Activated T-cell treated with anti-CD3 and anti-CD28 coated beads, Interleukin-2, amount 50 U/mL, for 4 hours (primary cell): Measurements from ENCODE around the gene CFAP157. TPM values are rescaled to one million over a fixed set of nuclear protein-coding genes. Genes with fewer than 3 reads are reported as not detected.

Source experiments
- ATAC-seq, 2 donors: fragments of 200-7000 bp; cut with Tn5 transposase; one replicate each; pipeline ENCODE4 v1.10.0; 2021
- DNase-seq: peaks from one replicate; pipeline ENCODE4 v3.0.0-alpha.2; 2020
- H3K27me3 Mint-ChIP-seq: one replicate; pipeline ENCODE4 v1.8.0; 2021; ENCODE audit warnings: low read depth, mixed read lengths
- H3K36me3 Mint-ChIP-seq: one replicate; pipeline ENCODE4 v1.8.0; 2022; ENCODE audit warnings: mixed read lengths; ENCODE audit not compliant: insufficient read depth
- H3K4me1 Mint-ChIP-seq: one replicate; pipeline ENCODE4 v1.8.0; 2021; ENCODE audit warnings: low read depth, mixed read lengths
- H3K4me3 Mint-ChIP-seq: one replicate; pipeline ENCODE4 v1.8.0; 2021; ENCODE audit warnings: mild to moderate bottlenecking, moderate library complexity, mixed read lengths
- H3K9me3 Mint-ChIP-seq: one replicate; pipeline ENCODE4 v1.8.0; 2021; ENCODE audit warnings: mixed read lengths
- total RNA-seq, 3 donors: library from RNA; stranded (reverse); gene quantifications; one replicate each; pipeline ENCODE4 v1.2.1, GENCODE V29; 2021

CFAP157 gene
- total RNA-seq, 3 donors from 2014 or later, result not detected

DNA sequence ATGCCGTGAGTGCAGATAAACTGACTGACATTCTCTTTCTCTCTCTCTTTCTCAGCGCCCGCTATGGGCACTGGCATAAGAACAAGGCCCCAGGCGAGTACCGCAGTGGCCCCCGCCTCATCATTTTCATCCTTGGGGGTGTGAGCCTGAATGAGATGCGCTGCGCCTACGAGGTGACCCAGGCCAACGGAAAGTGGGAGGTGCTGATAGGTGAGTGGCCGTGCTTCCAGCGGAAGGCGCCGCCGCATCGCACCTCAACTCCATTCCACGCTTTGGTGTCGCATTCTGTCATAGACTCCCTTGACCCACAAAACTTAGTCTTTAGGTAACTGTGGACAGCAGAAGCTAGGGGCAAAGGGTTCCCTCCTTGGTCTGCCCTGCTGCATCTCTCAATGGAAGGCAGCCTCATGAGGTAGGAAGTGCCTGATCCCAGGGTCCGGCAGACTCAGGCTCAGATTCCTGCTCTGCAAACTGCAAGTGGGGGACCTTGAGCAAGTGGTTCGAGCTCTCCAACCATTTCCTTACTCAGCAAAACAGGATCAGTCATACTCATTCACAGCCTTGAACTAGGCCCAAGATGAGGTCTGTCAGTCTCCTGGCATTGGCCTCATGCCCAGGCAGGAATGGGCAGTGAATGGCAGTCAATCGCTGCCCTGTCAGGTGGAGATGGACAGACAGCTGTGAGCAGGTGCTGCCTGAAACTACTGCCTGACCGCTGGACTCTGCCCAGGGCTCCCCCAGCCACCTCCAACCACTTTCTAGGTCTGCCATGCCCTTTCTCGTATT, 24.2 kb upstream of the CFAP157 start:
- DNase-seq (no peak), ATAC-seq (no peak)
- no peaks in the 10 kb centered on the region for H3K4me1 Mint-ChIP-seq
- peaks cover 5% of the 10 kb centered on the region for H3K36me3 Mint-ChIP-seq
- H3K4me3 Mint-ChIP-seq, result no peak overlapping the region
- no peaks in the 10 kb centered on the region for H3K9me3 Mint-ChIP-seq
- H3K27me3 Mint-ChIP-seq, result peaks cover 2% of the 10 kb centered on the region

DNA sequence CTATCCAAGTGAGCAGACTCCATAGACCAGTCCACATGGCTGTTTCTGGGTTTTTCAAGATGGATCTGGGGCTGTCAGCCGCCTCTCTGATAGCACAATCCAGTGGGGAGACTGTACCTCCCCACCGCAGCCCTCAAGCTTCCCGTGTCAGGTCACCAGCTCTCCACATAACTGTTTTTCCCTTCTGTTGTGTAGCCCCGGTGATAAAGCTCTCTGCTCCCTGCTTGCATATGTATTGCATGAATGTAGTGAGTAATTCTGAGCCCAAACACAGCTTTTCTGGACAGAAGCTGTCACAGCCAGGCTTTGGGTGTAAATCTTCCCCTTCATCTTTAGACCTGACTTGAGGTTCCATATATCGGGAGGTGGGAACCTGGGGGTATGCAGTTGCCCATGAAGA, 23.1 kb upstream of the CFAP157 start:
- H3K4me1 Mint-ChIP-seq, result no peaks in the 10 kb centered on the region
- no peak overlapping the region for H3K4me3 Mint-ChIP-seq
- peaks cover 2% of the 10 kb centered on the region for H3K27me3 Mint-ChIP-seq
- ATAC-seq, result no peak
- H3K36me3 Mint-ChIP-seq, result peaks cover 2% of the 10 kb centered on the region
- DNase-seq, result no peak
- H3K9me3 Mint-ChIP-seq, result no peaks in the 10 kb centered on the region

DNA sequence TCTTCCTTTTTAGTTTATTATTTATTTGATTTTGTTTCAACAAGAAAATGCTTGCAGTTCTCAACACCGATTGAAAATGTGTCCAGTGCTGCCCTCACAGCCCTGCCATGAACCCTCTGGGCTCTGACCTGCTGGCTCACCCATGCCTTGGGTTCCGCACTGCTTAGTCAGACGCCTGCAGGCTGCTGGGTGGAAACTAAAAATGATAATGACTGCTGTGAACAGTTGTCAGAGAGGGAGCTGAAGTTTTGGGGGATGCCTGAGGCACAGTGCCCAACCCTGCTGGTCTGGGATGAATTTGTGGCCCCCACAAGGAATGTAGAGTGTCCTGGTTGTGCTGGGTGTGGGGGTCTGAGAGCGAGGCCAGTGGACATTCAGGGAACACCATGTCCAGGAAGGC, 22.2 kb upstream of the CFAP157 start:
- DNase-seq (no peak), ATAC-seq (no peak)
- H3K4me1 Mint-ChIP-seq, result no peaks in the 10 kb centered on the region
- no peak overlapping the region for H3K4me3 Mint-ChIP-seq
- H3K27me3 Mint-ChIP-seq, result peaks cover 2% of the 10 kb centered on the region
- no peaks in the 10 kb centered on the region for H3K9me3 Mint-ChIP-seq
- no peaks in the 10 kb centered on the region for H3K36me3 Mint-ChIP-seq

DNA sequence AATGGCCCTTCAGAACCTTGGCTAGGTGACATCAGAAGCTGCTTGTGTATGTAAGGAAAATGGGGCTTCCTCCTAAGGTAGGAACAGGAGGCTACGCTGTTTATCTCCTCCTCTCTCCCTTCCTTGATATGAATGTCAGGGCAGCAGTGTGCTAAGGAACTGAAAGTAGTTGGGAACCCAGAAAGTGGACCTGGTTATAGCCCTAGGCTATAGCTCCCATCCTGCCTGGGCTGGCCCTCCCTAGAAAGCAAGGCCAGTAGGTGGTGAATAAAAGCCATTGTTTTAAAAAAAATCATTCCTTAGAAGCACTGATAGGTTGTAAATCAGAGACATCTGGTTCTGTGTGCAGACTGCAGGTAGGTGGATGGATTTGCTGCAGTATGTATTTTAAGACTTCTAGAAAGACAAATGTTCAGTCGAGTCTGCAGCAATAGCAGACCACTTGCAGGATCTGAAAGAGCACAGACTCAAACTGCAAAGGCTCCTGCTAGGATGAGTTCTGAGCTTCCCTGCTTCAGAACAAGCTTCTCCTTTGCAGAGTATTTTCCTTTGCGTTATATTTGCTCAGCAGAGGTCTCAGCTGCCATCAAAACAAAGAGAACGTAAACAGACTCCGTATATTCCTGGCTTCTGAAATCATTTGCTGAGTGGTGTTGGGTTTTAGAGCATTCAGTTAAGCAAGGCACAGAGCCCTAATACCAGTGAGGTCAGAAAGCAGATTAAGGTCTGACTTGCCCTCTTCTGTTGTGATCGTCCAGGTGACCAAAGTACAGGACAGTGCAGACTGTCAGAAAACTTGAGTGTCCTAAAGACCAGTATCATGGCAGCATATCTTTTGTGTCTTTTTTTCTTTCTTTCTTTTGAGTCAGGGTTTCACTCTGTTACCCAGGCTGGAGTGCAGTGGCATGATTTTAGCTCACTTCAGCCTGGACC, 20.1 kb upstream of the CFAP157 start:
- H3K9me3 Mint-ChIP-seq, result no peaks in the 10 kb centered on the region
- H3K27me3 Mint-ChIP-seq, result peaks cover 2% of the 10 kb centered on the region

DNA sequence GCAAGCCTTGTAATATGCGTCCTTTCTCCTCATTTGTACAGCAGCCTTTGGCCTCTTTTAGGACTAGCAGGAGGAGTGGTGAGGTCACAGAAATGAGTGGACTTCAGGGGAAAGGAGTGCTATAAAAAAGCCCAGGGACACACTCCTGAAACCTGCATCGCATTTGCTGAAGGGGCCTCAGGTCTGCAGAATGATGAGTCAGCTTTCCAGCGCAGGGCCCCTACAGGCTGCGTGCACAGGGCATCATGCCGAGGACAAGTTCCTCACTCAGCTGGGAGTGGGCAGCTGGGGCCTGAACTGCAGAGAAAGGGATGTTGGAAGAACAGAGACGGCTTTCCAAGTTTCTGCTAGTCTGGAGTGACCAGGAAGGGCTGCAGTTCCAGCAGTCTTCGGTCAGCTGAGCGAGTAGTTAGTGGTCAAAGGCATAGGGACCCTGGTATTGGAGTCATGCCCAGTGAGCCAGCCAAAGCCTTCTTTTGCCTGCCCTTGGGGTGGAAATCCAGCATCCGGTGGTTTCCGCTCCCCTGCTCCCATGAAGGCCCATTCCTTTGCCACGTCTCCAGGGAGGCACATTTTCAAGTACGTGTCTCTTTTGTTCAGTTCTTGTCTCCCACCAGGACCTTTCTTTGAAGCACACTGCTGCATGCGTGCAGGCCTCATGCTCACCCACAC, 17.3 kb upstream of the CFAP157 start:
- no peaks in the 10 kb centered on the region for H3K9me3 Mint-ChIP-seq
- H3K4me1 Mint-ChIP-seq, result no peaks in the 10 kb centered on the region
- ATAC-seq, result no peak
- peaks cover 2% of the 10 kb centered on the region for H3K36me3 Mint-ChIP-seq
- peaks cover 2% of the 10 kb centered on the region for H3K27me3 Mint-ChIP-seq
- no peak for DNase-seq
- no peak overlapping the region for H3K4me3 Mint-ChIP-seq

More for the DNA sequence above, 20.1 kb upstream of the CFAP157 start:
- no peaks in the 10 kb centered on the region for H3K36me3 Mint-ChIP-seq
- no peak overlapping the region for H3K4me3 Mint-ChIP-seq
- H3K4me1 Mint-ChIP-seq, result no peaks in the 10 kb centered on the region
- DNase-seq (no peak), ATAC-seq (no peak)

DNA sequence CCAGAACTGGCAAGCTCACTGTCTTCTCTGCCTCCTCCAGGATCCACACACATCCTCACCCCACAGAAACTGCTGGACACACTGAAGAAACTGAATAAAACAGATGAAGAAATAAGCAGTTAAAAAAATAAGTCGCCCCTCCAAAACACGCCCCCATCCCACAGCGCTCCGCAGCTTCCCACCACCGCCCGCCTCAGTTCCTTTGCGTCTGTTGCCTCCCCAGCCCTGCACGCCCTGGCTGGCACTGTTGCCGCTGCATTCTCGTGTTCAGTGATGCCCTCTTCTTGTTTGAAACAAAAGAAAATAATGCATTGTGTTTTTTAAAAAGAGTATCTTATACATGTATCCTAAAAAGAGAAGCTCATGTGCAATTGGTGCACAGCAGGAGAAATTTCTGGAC, 16.1 kb upstream of the CFAP157 start:
- Mint-ChIP-seq H3K27me3 (no peaks in the 10 kb centered on the region), H3K9me3 (no peaks in the 10 kb centered on the region), H3K36me3 (peaks cover 2% of the 10 kb centered on the region), H3K4me1 (no peaks in the 10 kb centered on the region), H3K4me3 (no peak overlapping the region)
- ATAC-seq (no peak), DNase-seq (no peak)

DNA sequence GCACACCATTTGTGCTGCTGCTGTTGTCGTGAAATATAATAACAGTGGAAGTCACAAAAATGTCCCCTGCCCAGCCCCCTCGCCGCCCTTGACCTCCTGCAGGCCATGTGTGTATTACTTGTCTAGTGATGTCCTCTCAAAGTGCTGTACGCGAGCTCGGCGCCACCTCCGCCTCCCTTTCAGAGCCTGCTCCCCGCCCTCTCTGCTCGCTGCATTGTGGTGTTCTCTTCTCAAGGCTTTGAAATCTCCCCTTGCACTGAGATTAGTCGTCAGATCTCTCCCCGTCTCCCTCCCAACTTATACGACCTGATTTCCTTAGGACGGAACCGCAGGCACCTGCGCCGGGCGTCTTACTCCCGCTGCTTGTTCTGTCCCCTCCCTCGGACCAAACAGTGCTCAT, 14.7 kb upstream of the CFAP157 start:
- ATAC-seq, result no peak
- Mint-ChIP-seq H3K9me3 (no peaks in the 10 kb centered on the region), H3K27me3 (no peaks in the 10 kb centered on the region), H3K4me3 (no peak overlapping the region), H3K4me1 (no peaks in the 10 kb centered on the region), H3K36me3 (peaks cover 2% of the 10 kb centered on the region)
- DNase-seq, result no peak

DNA sequence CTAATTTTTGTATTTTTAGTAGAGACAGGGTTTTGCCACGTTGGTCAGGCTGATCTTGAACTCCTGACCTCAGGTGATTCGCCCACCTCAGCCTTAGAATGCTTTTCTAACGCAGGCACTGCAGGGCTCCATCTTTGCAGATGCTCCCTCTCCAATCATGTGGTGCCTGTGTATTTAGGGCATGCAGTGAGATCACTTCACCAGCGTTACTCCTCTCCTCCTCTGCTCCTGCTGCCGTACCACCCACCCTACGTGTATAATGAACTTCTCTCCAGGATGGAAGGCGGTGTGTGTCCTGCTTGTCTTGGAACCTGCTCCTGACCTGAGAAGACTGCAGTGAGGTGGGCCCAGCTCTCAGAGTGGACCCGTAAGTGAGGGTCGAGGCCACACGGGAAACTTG, 13.6 kb upstream of the CFAP157 start:
- Mint-ChIP-seq H3K27me3 (no peaks in the 10 kb centered on the region), H3K4me3 (no peak overlapping the region), H3K36me3 (peaks cover 2% of the 10 kb centered on the region), H3K9me3 (no peaks in the 10 kb centered on the region), H3K4me1 (peaks cover under 1% of the 10 kb centered on the region)
- DNase-seq, result no peak
- ATAC-seq, result no peak

DNA sequence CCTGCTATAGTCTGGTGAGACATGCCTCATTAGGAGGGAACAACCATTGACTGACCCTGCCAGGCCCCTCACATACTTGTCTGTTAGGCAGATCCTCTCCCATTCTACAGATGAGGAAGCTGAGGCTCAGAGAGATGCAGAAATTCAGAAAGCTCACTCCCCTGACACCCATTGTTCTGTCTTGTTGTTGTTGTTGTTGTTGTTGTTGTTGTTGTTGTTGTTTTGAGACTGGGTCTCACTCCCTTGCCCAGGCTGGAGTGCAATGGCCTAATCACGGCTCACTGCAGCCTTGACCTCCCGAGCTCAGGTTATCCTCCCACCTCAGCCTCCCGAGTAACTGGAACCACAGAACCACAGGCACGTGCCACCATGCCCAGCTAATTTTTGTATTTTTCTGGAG, 13.1 kb upstream of the CFAP157 start:
- H3K9me3 Mint-ChIP-seq, result no peaks in the 10 kb centered on the region

DNA sequence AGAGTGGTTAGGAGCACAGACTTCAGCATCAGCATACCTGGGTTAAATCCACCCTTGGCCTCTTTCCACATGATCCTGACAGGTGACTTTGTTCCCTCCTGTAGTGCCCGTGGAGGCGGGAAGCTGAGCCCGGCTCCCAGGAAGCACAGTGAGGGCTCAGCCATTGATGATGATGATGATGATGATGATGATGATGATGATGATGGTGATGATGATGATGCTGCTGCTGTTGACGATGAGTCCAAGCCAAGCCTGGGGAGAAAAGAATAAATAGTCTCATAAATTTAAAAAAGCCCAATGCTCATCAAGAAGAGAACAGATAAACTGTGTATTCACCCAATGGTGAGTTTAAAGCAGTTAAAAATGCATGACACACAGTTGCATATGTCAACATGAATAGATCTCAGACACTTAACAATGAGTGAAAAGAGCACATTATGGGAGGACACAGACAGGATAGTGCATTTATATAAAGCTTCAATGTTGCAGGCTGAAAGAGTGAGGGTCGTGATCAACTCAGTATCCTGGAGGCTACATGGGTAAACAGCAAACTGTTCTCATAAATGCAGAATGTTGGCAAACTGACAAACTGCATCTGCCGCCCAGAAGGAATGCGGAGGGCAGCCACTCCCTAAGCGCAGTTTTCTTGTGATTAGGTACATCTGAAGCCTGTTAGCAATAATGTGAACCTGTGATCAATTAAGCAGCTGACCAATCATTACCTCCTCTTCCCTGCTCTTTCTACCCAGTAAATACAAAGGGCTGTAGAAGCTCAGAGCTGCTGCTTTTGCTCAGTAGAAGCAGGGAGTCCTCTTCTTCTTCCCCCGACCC, 11.7 kb upstream of the CFAP157 start:
- peaks cover 2% of the 10 kb centered on the region for H3K27me3 Mint-ChIP-seq
- peaks cover 10% of the 10 kb centered on the region for H3K4me1 Mint-ChIP-seq
- H3K9me3 Mint-ChIP-seq, result no peaks in the 10 kb centered on the region
- ATAC-seq (no peak), DNase-seq (no peak)
- no peak overlapping the region for H3K4me3 Mint-ChIP-seq
- peaks cover 2% of the 10 kb centered on the region for H3K36me3 Mint-ChIP-seq

More for the DNA sequence above, 13.1 kb upstream of the CFAP157 start:
- Mint-ChIP-seq H3K27me3 (no peaks in the 10 kb centered on the region), H3K4me1 (peaks cover 2% of the 10 kb centered on the region), H3K4me3 (no peak overlapping the region), H3K36me3 (peaks cover 2% of the 10 kb centered on the region)
- DNase-seq, result no peak
- no peak for ATAC-seq

DNA sequence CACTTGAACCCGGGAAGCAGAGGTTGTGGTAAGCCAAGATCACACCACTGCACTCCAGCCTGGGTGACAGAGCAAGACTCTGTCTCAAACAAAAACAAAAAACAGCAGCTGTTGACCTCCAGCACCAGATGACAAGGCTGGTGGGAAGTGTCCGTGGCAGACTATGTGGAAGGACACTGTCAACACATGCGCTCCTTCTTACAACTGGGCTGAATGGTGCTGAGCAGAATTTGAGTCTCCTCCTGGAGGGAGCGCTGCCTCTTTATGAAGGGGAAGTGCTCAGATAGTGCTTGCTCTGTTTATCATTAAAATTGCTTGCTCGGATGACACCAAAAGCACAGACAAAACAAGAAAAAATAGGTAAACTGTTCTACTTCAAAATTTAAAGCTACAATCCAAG, 9.2 kb upstream of the CFAP157 start:
- H3K9me3 Mint-ChIP-seq, result no peaks in the 10 kb centered on the region
- no peaks in the 10 kb centered on the region for H3K36me3 Mint-ChIP-seq
- H3K4me3 Mint-ChIP-seq, result no peak overlapping the region
- H3K27me3 Mint-ChIP-seq, result peaks cover 2% of the 10 kb centered on the region
- DNase-seq (no peak), ATAC-seq (no peak)
- peaks cover 13% of the 10 kb centered on the region for H3K4me1 Mint-ChIP-seq

DNA sequence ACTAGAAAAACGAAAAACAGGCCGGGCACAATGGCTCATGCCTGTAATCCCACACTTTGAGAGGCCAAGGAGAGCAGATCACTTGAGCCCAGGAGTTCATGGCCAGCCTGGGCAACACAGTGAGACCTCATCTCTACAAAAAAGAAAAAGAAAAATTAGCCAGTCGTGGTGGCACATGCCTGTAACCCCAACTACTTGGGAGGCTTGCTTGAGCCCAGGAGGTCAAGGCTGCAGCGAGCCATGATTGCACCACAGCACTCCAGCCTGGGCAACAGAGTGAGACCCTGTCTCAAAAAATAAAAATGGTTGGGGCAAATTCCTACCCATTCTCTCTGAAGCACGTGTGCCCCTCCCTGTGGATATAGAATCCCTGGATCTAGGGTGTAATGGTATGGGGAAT, 8.4 kb upstream of the CFAP157 start:
- DNase-seq (no peak), ATAC-seq (no peak)
- Mint-ChIP-seq H3K27me3 (peaks cover 2% of the 10 kb centered on the region), H3K36me3 (no peaks in the 10 kb centered on the region), H3K4me1 (peaks cover 13% of the 10 kb centered on the region), H3K4me3 (no peak overlapping the region), H3K9me3 (no peaks in the 10 kb centered on the region)

DNA sequence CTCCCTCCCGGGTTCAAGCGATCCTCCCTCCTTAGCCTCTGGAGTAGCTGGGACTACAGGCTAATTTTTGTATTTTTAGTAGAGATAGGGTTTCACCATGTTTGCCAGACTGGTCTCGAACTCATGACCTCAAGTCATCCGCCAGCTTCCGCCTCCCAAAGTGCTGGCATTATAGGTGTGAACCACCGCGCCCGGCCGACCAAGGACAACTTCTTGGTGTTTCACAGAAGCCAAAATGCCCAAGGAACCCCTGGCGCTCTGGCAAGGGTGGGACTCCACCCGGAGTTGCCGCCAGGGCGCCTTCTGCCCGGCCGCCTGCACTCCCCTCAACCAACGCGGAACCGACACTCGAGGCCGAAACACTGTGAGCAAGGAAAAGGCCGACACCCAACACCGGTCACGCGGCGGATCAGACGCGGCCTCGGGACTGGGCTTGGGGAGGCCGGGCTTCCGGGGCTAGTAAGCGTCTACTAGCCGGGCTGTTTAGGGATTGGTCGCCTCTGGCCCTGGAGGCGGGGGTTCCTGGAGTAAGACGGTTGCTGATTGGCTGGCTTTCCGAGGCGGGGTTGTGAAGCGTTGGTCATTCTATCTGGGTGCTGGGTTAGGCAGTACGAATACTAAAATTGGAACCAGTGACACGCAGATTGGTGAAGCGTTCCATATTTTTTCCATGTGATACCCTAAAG, 7.7 kb upstream of the CFAP157 start:
- Mint-ChIP-seq H3K36me3 (no peaks in the 10 kb centered on the region), H3K4me1 (peaks cover 13% of the 10 kb centered on the region), H3K27me3 (peaks cover 2% of the 10 kb centered on the region), H3K9me3 (no peaks in the 10 kb centered on the region), H3K4me3 (peak overlapping the region; percentile 69)
- DNase-seq (peak; percentile 74), ATAC-seq (peak; percentile 100)
